Frontal cortex (tissue), 4 donors: ENCODE results near the gene COX10. TPM values are rescaled to one million over a fixed set of nuclear protein-coding genes. Genes with fewer than 3 reads are reported as not detected.

Source experiments
- DNase-seq, 2 donors: peaks; one replicate each; pipeline ENCODE4 v3.0.0; 2012; ENCODE audit warnings: low spot score in 2 of 2
- FAIRE-seq: peaks from 2 replicates; lab custom pipeline; 2012; peaks lifted over from hg19 to GRCh38; lab: Jason Lieb, UNC
- total RNA-seq: library from RNA; depleted of rRNA; stranded (reverse); fragments of >200 nt; gene quantifications from one replicate; pipeline ENCODE4 v1.2.3, GENCODE V29; 2014
- donor health status: control.
- donor health status: control.
- donor health status: control.

Gene COX10
- total RNA-seq, 1 donor from 2014 or later: 11.8 TPM

GRCh38 chr17:14200354-14200753 lies 131.1 kb downstream of the COX10 start:
- FAIRE-seq: no peak
- DNase-seq: no peak

- DNase-seq (no peak), FAIRE-seq (no peak)
Measured at GRCh38 chr17:14201021-14201987, 132.0 kb downstream of the COX10 start.

GRCh38 chr17:14201988-14202380 lies 132.7 kb downstream of the COX10 start:
- FAIRE-seq (no peak), DNase-seq (no peak)

GRCh38 chr17:14202388-14203166 lies 133.3 kb downstream of the COX10 start:
- no peak for FAIRE-seq
- no peak for DNase-seq

GRCh38 chr17:14203388-14203787 lies 134.1 kb downstream of the COX10 start:
- DNase-seq (no peak), FAIRE-seq (no peak)

- DNase-seq (no peak), FAIRE-seq (no peak)
Measured at GRCh38 chr17:14204084-14204483, 134.8 kb downstream of the COX10 start.

GRCh38 chr17:14204546-14204945 lies 135.2 kb downstream of the COX10 start:
- FAIRE-seq: no peak
- DNase-seq: no peak

- DNase-seq (no peak), FAIRE-seq (no peak)
Measured at GRCh38 chr17:14205380-14205779, 136.1 kb downstream of the COX10 start.

- DNase-seq (no peak), FAIRE-seq (no peak)
Measured at GRCh38 chr17:14205992-14206461, 136.7 kb downstream of the COX10 start.

- FAIRE-seq (no peak), DNase-seq (no peak)
Measured at GRCh38 chr17:14206891-14207290, 137.6 kb downstream of the COX10 start.

- DNase-seq (no peak), FAIRE-seq (no peak)
Measured at GRCh38 chr17:14207791-14208190, 138.5 kb downstream of the COX10 start.

- DNase-seq (no peak), FAIRE-seq (no peak)
Measured at GRCh38 chr17:14209215-14209614, 139.9 kb downstream of the COX10 start.

GRCh38 chr17:14211246-14211645 lies 141.9 kb downstream of the COX10 start:
- FAIRE-seq (no peak), DNase-seq (no peak)

GRCh38 chr17:14211801-14212200 lies 142.5 kb downstream of the COX10 start:
- FAIRE-seq (no peak), DNase-seq (no peak)

GRCh38 chr17:14212401-14212800 lies 143.1 kb downstream of the COX10 start:
- FAIRE-seq: no peak
- DNase-seq: no peak

GRCh38 chr17:14214271-14214670 lies 145.0 kb downstream of the COX10 start:
- FAIRE-seq (no peak), DNase-seq (no peak)

GRCh38 chr17:14222611-14223010 lies 153.3 kb downstream of the COX10 start:
- no peak for FAIRE-seq
- no peak for DNase-seq

GRCh38 chr17:14225254-14225980 lies 156.1 kb downstream of the COX10 start:
- no peak for FAIRE-seq
- no peak for DNase-seq

GRCh38 chr17:14227052-14227451 lies 157.7 kb downstream of the COX10 start:
- DNase-seq (no peak), FAIRE-seq (no peak)

- FAIRE-seq (no peak), DNase-seq (no peak)
Measured at GRCh38 chr17:14228903-14229302, 159.6 kb downstream of the COX10 start.
